HCT116 (cell line): ENCODE data around the gene MIER3. TPM values are rescaled to one million over a fixed set of nuclear protein-coding genes. Genes with fewer than 3 reads are reported as not detected.

ENCODE experiments used
- ATAC-seq: fragments of 200-7000 bp; cut with Tn5 transposase; 2 replicates; pipeline ENCODE4 v1.9.1; 2020; ENCODE audit warnings: mild to moderate bottlenecking, moderate library complexity
- BruUV-seq: library from RNA; stranded (reverse); fragments of 400-500 nt; replicated peaks from 2 replicates; lab custom pipeline; 2021; lab: Mats Ljungman, UMichigan
- CTCF ChIA-PET: fragments of 300-600 bp; sonication (Branson Sonifier 250); formaldehyde crosslinking; loops from one replicate; lab custom pipeline; 2021; ENCODE audit warnings: antibody characterized with exemption; lab: Charles Lee
- POLR2A ChIA-PET: fragments of 300-600, 350-600 bp; sonication (Branson Sonifier 250); formaldehyde crosslinking; loops from one replicate; lab custom pipeline; 2021; ENCODE audit warnings: antibody characterized with exemption; lab: Charles Lee
- RAD21 ChIA-PET, 2 experiments: fragments of 300-600 bp; sonication (Branson Sonifier 250); formaldehyde crosslinking; loops; one replicate each; lab custom pipeline; 2023; ENCODE audit warnings: low total read pairs in 2 of 2; ENCODE audit not compliant: uncharacterized antibody in 2 of 2, unreplicated experiment in 2 of 2, low non-redundant PET in 1 of 2; lab: Charles Lee
- DNase-seq: peaks from one replicate; pipeline ENCODE4 v3.0.0-alpha.2; 2010; ENCODE audit warnings: low read depth, low spot score
- H2AFZ ChIP-seq: fragments of 200-600 bp; shearing (Covaris generic), sonication (generic); 2 replicates; pipeline ENCODE4 v1.6.1; 2017; ENCODE audit warnings: low read depth, mixed run types, mixed read lengths, antibody characterized with exemption, low read length; ENCODE audit not compliant: poor library complexity, severe bottlenecking
- H3K27ac ChIP-seq: 2 replicates; pipeline ENCODE4 v1.5.1; 2012; ENCODE audit warnings: low read depth, low read length
- H3K27me3 ChIP-seq: fragments of 200-600 bp; sonication (generic); 2 replicates; pipeline ENCODE4 v1.6.1; 2016; ENCODE audit warnings: mixed run types, low read length, mixed read lengths; ENCODE audit not compliant: insufficient read depth
- H3K36me3 ChIP-seq, 2 experiments: fragments of 200-500 bp in 1 of 2; fragments of 200-600 bp in 1 of 2; sonication (Bioruptor generic) in 1 of 2; sonication (generic) in 1 of 2; 2 replicates each; pipeline versions ENCODE4 v1.5.1 to v1.6.1; 2014 to 2016; ENCODE audit warnings: low read length in 2 of 2, inconsistent platforms in 1 of 2, mixed read lengths in 1 of 2, mixed run types in 1 of 2; ENCODE audit not compliant: insufficient read depth in 2 of 2, control insufficient read depth in 1 of 2
- H3K4me1 ChIP-seq, 2 experiments: fragments of 200-600 bp in 1 of 2; sonication (generic) in 1 of 2; 2 replicates each; pipeline versions ENCODE4 v1.5.1 to v1.6.1; 2012 to 2017; ENCODE audit warnings: low read length in 2 of 2, inconsistent platforms in 1 of 2, mild to moderate bottlenecking in 1 of 2, mixed read lengths in 1 of 2, mixed run types in 1 of 2, moderate library complexity in 1 of 2; ENCODE audit not compliant: insufficient read depth in 2 of 2, control insufficient read depth in 1 of 2
- H3K4me2 ChIP-seq: fragments of 200-600 bp; sonication (generic); 2 replicates; pipeline ENCODE4 v1.6.1; 2017; ENCODE audit warnings: mixed run types, low read length, mixed read lengths
- H3K4me3 ChIP-seq, 2 experiments: fragments of 200-600 bp in 1 of 2; sonication (generic) in 1 of 2; replicated peaks in 1 of 2; 2 replicates each; pipeline ENCODE4 v1.5.1; 2011 to 2016; ENCODE audit warnings: low read length in 2 of 2, control low read depth in 1 of 2, low read depth in 1 of 2, mild to moderate bottlenecking in 1 of 2, mixed read lengths in 1 of 2, mixed run types in 1 of 2
- H3K79me2 ChIP-seq: fragments of 200-600 bp; sonication (generic); 2 replicates; pipeline ENCODE4 v1.6.1; 2017; ENCODE audit warnings: mild to moderate bottlenecking, mixed run types, low read length, moderate library complexity, mixed read lengths; ENCODE audit not compliant: insufficient read depth
- H3K9ac ChIP-seq: fragments of 200-600 bp; sonication (generic); 2 replicates; pipeline ENCODE4 v1.6.1; 2016; ENCODE audit warnings: low read length, mixed read lengths
- H3K9me2 ChIP-seq: fragments of 200-600 bp; sonication (generic), shearing (Covaris generic); 2 replicates; pipeline ENCODE4 v1.6.1; 2017; ENCODE audit warnings: mixed run types, mild to moderate bottlenecking, moderate library complexity; ENCODE audit not compliant: insufficient read depth
- H3K9me3 ChIP-seq, 2 experiments: fragments of 200-500 bp in 1 of 2; fragments of 200-600 bp in 1 of 2; sonication (Bioruptor generic) in 1 of 2; sonication (generic) in 1 of 2; 2 replicates each; pipeline ENCODE4 v1.6.1; 2014 to 2017; ENCODE audit warnings: low read length in 2 of 2, mixed read lengths in 2 of 2, inconsistent platforms in 1 of 2, low read depth in 1 of 2, mild to moderate bottlenecking in 1 of 2, mixed run types in 1 of 2, moderate library complexity in 1 of 2; ENCODE audit not compliant: control insufficient read depth in 1 of 2, insufficient read depth in 1 of 2
- H4K20me1 ChIP-seq: fragments of 200-600 bp; sonication (generic), shearing (Covaris generic); 2 replicates; pipeline ENCODE4 v1.6.1; 2017; ENCODE audit warnings: mixed run types, mild to moderate bottlenecking, moderate library complexity; ENCODE audit not compliant: insufficient read depth
- CBX3 ChIP-seq: IDR thresholded peaks from 2 replicates; pipeline ENCODE4 v1.6.1; 2012; ENCODE audit warnings: low read depth
- CEBPB ChIP-seq: IDR thresholded peaks from 2 replicates; pipeline ENCODE4 v1.6.1; 2012; ENCODE audit warnings: low read depth
- EGR1 ChIP-seq: IDR thresholded peaks from 2 replicates; pipeline ENCODE4 v1.6.1; 2012; ENCODE audit warnings: low read depth
- ELF1 ChIP-seq: IDR thresholded peaks from 2 replicates; pipeline ENCODE4 v1.6.1; 2012; ENCODE audit warnings: low read depth, borderline replicate concordance
- EZH2 ChIP-seq: fragments of 200-600 bp; sonication (generic); IDR thresholded peaks from 2 replicates; pipeline ENCODE4 v1.6.1; 2017; ENCODE audit warnings: antibody characterized with exemption, mixed run types
- EZH2phosphoT487 ChIP-seq: fragments of 200-600 bp; IDR thresholded peaks from 2 replicates; pipeline ENCODE4 v1.6.1; 2018; ENCODE audit warnings: antibody characterized with exemption, borderline replicate concordance
- JUND ChIP-seq: IDR thresholded peaks from 2 replicates; pipeline ENCODE4 v1.6.1; 2012
- POLR2AphosphoS5 ChIP-seq: IDR thresholded peaks from 2 replicates; pipeline ENCODE4 v1.6.1; 2011; ENCODE audit warnings: mild to moderate bottlenecking, low read depth, low read length, moderate library complexity
- RAD21 ChIP-seq: IDR thresholded peaks from 2 replicates; pipeline ENCODE4 v1.6.1; 2012; ENCODE audit warnings: low read depth, mild to moderate bottlenecking
- SIN3A ChIP-seq: IDR thresholded peaks from 2 replicates; pipeline ENCODE4 v1.6.1; 2012; ENCODE audit warnings: low read depth
- SP1 ChIP-seq: IDR thresholded peaks from 2 replicates; pipeline ENCODE4 v1.6.1; 2012; ENCODE audit warnings: low read depth
- SRF ChIP-seq: IDR thresholded peaks from 2 replicates; pipeline ENCODE4 v1.6.1; 2012; ENCODE audit warnings: low read depth
- TCF7L2 ChIP-seq: IDR thresholded peaks from 2 replicates; pipeline ENCODE4 v1.7.0; 2011; ENCODE audit warnings: borderline replicate concordance, inconsistent platforms; ENCODE audit not compliant: insufficient read depth, insufficient read length; ENCODE audit errors: extremely low read depth
- YY1 ChIP-seq: IDR thresholded peaks from 2 replicates; pipeline ENCODE4 v1.6.1; 2011; ENCODE audit warnings: low read length, low read depth, moderate library complexity, mild to moderate bottlenecking; ENCODE audit not compliant: insufficient replicate concordance; ENCODE audit errors: extremely low read depth
- ZFX ChIP-seq: fragments of 450-650 bp; IDR thresholded peaks from 2 replicates; pipeline ENCODE4 v1.6.1; 2017
- ZNF274 ChIP-seq: fragments of 200-500 bp; sonication (Bioruptor generic); IDR thresholded peaks from 2 replicates; pipeline ENCODE4 v1.6.1; 2014; ENCODE audit warnings: mild to moderate bottlenecking, low read depth, low read length, inconsistent platforms
- intact Hi-C: fragments of 100-400 bp; cut with micrococcal nuclease; formaldehyde crosslinking; loops from 2 replicates; pipeline ENCODE4 v1.10.0; 2022
- total RNA-seq: library from RNA; stranded (reverse); gene quantifications from one replicate; pipeline ENCODE4 v1.2.1, GENCODE V29; 2021; ENCODE audit not compliant: unreplicated experiment
- TF ChIP-seq, protein P1 (sequence below): IDR thresholded peaks from 2 replicates; pipeline ENCODE4 v1.6.1; 2011; ENCODE audit warnings: mild to moderate bottlenecking, low read length, moderate library complexity; ENCODE audit not compliant: insufficient replicate concordance; ENCODE audit errors: extremely low read depth
- TF ChIP-seq, protein P2 (sequence below): IDR thresholded peaks from 2 replicates; pipeline ENCODE4 v1.6.1; 2012
- TF ChIP-seq, protein P3 (sequence below), 3 experiments: fragments of 200-600 bp in 1 of 3; sonication (generic) in 1 of 3; IDR thresholded peaks in 2 of 3; conservative IDR thresholded peaks in 1 of 3; 2 replicates each; pipeline ENCODE4 v1.5.1; 2012 to 2017; ENCODE audit warnings: low read depth in 2 of 3, low read length in 2 of 3, antibody characterized with exemption in 1 of 3, borderline replicate concordance in 1 of 3, control low read depth in 1 of 3, mild to moderate bottlenecking in 1 of 3, mixed read lengths in 1 of 3, mixed run types in 1 of 3, moderate library complexity in 1 of 3; ENCODE audit not compliant: insufficient read depth in 1 of 3
- TF ChIP-seq, protein P4 (sequence below): IDR thresholded peaks from 2 replicates; pipeline ENCODE4 v1.6.1; 2012; ENCODE audit warnings: low read depth

MIER3 gene
- total RNA-seq, 1 experiment from 2014 or later: 21.9 TPM

DNA sequence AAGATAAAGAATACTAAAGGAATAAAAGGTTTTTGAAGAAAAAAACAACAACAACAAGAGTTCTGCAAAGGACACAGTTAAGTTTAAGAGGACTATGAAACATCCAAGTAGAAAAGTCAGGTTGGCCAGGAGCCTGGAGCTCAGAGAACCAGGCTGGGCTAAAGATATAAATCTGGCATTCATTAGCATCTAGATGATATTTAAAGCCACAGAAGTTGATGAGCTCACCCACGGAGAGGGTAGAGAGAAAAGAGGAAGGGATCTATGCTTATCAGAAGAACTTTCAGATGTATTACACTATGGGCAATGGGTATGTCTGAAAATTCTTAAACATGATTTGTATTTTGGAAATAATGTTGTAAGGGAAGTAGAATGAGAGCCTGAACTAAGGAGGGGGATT lies 9.9 kb downstream of the MIER3 start:
- no peaks in the 10 kb centered on the region for H3K27me3 ChIP-seq
- H3K79me2 ChIP-seq: peaks cover 9% of the 10 kb centered on the region; the same call in 1 of the 2 replicates
- no TSS peak for BruUV-seq
- no peaks in the 10 kb centered on the region for H3K9me3 ChIP-seq
- RAD21 ChIA-PET: no interaction called here
- TF ChIP-seq ZNF274 (no peak), JUND (no peak), SP1 (no peak), EGR1 (no peak), EZH2 (no peak), EZH2phosphoT487 (no peak), SIN3A (no peak), CEBPB (no peak), CBX3 (no peak), ELF1 (no peak), YY1 (no peak), SRF (no peak), ZFX (no peak), TCF7L2 (no peak), RAD21 (no peak), POLR2AphosphoS5 (no peak)
- TF ChIP-seq, protein P1, sequence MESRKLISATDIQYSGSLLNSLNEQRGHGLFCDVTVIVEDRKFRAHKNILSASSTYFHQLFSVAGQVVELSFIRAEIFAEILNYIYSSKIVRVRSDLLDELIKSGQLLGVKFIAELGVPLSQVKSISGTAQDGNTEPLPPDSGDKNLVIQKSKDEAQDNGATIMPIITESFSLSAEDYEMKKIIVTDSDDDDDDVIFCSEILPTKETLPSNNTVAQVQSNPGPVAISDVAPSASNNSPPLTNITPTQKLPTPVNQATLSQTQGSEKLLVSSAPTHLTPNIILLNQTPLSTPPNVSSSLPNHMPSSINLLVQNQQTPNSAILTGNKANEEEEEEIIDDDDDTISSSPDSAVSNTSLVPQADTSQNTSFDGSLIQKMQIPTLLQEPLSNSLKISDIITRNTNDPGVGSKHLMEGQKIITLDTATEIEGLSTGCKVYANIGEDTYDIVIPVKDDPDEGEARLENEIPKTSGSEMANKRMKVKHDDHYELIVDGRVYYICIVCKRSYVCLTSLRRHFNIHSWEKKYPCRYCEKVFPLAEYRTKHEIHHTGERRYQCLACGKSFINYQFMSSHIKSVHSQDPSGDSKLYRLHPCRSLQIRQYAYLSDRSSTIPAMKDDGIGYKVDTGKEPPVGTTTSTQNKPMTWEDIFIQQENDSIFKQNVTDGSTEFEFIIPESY: no peak
- TF ChIP-seq, protein P2, sequence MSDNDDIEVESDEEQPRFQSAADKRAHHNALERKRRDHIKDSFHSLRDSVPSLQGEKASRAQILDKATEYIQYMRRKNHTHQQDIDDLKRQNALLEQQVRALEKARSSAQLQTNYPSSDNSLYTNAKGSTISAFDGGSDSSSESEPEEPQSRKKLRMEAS: no peak
- TF ChIP-seq, protein P3, sequence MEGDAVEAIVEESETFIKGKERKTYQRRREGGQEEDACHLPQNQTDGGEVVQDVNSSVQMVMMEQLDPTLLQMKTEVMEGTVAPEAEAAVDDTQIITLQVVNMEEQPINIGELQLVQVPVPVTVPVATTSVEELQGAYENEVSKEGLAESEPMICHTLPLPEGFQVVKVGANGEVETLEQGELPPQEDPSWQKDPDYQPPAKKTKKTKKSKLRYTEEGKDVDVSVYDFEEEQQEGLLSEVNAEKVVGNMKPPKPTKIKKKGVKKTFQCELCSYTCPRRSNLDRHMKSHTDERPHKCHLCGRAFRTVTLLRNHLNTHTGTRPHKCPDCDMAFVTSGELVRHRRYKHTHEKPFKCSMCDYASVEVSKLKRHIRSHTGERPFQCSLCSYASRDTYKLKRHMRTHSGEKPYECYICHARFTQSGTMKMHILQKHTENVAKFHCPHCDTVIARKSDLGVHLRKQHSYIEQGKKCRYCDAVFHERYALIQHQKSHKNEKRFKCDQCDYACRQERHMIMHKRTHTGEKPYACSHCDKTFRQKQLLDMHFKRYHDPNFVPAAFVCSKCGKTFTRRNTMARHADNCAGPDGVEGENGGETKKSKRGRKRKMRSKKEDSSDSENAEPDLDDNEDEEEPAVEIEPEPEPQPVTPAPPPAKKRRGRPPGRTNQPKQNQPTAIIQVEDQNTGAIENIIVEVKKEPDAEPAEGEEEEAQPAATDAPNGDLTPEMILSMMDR (IDR thresholded peaks at IDR 0.05 in 2 of 3, conservative IDR thresholded peaks at IDR 0.05 in 1 of 3; ENCODE audit: borderline replicate concordance in 1 of 3, insufficient read depth in 1 of 3, low read depth in 2 of 3, low read length in 2 of 3): no peak
- TF ChIP-seq, protein P4, sequence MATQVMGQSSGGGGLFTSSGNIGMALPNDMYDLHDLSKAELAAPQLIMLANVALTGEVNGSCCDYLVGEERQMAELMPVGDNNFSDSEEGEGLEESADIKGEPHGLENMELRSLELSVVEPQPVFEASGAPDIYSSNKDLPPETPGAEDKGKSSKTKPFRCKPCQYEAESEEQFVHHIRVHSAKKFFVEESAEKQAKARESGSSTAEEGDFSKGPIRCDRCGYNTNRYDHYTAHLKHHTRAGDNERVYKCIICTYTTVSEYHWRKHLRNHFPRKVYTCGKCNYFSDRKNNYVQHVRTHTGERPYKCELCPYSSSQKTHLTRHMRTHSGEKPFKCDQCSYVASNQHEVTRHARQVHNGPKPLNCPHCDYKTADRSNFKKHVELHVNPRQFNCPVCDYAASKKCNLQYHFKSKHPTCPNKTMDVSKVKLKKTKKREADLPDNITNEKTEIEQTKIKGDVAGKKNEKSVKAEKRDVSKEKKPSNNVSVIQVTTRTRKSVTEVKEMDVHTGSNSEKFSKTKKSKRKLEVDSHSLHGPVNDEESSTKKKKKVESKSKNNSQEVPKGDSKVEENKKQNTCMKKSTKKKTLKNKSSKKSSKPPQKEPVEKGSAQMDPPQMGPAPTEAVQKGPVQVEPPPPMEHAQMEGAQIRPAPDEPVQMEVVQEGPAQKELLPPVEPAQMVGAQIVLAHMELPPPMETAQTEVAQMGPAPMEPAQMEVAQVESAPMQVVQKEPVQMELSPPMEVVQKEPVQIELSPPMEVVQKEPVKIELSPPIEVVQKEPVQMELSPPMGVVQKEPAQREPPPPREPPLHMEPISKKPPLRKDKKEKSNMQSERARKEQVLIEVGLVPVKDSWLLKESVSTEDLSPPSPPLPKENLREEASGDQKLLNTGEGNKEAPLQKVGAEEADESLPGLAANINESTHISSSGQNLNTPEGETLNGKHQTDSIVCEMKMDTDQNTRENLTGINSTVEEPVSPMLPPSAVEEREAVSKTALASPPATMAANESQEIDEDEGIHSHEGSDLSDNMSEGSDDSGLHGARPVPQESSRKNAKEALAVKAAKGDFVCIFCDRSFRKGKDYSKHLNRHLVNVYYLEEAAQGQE: no peak
- H3K4me1 ChIP-seq: no peaks in the 10 kb centered on the region
- DNase-seq (no peak), ATAC-seq (no peak)
- H3K36me3 ChIP-seq: peaks cover 49 to 57% of the 10 kb centered on the region in 2 experiments
- no peak overlapping the region for H2AFZ ChIP-seq
- POLR2A ChIA-PET: no interaction called here
- CTCF ChIA-PET: no interaction called here
- H3K4me3 ChIP-seq: no peak overlapping the region
- intact Hi-C loops: no loop called here
- no peak overlapping the region for H3K27ac ChIP-seq
- no peaks in the 10 kb centered on the region for H4K20me1 ChIP-seq
- H3K9me2 ChIP-seq: no peaks in the 10 kb centered on the region
- no peak overlapping the region for H3K4me2 ChIP-seq
- H3K9ac ChIP-seq: no peak overlapping the region
